GM18907 (cell line): ENCODE results near the gene SBK1.
A peak's percentile ranks its signal among the peaks of the same experiment; 100 is the strongest.
"Not testable (repeated sequence)": the region's sequence is repeated elsewhere in the genome, so short reads cannot be mapped to it uniquely, and the experiment has no call there.

Source experiments
- ATAC-seq: cut with Tn5 transposase; IDR thresholded peaks from one replicate; pipeline ENCODE4 v1.9.1; 2021; ENCODE audit warnings: mild to moderate bottlenecking, moderate library complexity; ENCODE audit not compliant: unreplicated experiment

SBK1 gene

GRCh38 chr16:28291651-28292626 is at the start of gene SBK1:
Gene SBK1, plus strand, starts transcription at chr16:28292525. Its CDS starts 24,867 bp downstream, at chr16:28317392.
- ATAC-seq: peak; percentile 86

GRCh38 chr16:28249483-28249882 is 42.8 kb upstream of the SBK1 start:
- not testable (repeated sequence) for ATAC-seq

- no peak for ATAC-seq
These were observed 41.3 kb upstream of the SBK1 start for GRCh38 chr16:28250999-28251398.

GRCh38 chr16:28254158-28254557 is 38.2 kb upstream of the SBK1 start:
- ATAC-seq: no peak

GRCh38 chr16:28255838-28256237 is 36.5 kb upstream of the SBK1 start:
- no peak for ATAC-seq

DNA sequence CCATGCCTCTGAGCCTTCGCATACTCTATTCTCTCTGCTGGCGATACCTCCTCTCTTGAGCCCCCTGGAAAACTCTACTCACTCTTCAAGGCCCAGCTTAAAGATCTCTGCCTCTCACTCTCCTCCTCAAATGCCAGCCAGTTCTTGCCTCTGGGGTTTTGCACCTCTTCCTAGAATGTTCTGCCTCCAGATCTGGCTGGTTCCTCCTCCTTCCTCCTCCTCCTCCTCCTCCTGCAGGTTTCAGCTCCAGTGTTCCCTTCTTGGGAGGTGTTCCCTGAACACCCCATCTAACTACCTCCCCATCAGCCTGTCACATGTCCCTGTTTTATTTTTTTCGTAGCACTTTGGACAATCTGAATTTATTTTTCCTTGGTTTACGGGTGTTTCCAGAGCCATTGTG is 35.1 kb upstream of the SBK1 start:
- ATAC-seq: no peak

DNA sequence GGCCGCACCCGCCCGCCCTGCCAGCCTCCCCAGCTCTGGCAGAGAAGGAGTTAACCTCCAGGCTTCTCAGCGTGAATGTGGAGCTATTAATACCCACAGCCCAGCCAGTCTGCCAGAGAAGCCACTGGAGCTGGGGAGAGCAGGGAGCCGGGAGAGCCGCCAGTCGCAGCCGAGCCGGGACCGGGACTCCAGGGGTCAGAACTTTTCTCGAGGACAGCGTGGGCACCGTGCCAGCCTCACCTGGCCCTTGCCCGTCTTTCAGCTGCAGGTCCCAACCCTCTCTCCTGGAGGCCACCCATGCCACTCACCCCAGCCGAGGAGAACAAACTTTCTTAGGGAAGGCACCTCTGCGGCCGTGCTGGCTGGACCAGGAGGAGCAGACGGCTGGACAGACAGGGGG is 33.8 kb upstream of the SBK1 start:
- ATAC-seq: no peak

- ATAC-seq: no peak
These were observed 33.1 kb upstream of the SBK1 start for GRCh38 chr16:28259091-28259780.

DNA sequence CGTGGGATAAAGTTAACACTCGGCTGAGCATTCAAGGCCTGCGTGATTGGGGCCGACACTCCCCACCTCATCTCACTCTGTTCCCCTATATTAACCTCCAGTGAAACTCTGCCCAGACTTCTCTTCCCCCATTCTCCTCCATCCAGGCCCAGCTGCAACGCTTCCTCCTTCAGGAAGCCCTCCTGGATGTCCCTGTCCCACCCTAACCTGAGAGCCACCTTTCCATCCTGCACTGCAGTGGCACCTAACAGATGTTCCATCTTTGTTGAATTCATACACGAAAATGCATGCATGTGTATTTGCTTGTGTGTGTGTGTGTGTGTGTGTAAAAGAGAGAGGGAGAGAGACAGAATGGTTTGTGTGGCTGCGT is 32.6 kb upstream of the SBK1 start:
- ATAC-seq: no peak

- no peak for ATAC-seq
These were observed 32.1 kb upstream of the SBK1 start for GRCh38 chr16:28260193-28260592.

- ATAC-seq: no peak
These were observed 30.4 kb upstream of the SBK1 start for GRCh38 chr16:28261942-28262341.

DNA sequence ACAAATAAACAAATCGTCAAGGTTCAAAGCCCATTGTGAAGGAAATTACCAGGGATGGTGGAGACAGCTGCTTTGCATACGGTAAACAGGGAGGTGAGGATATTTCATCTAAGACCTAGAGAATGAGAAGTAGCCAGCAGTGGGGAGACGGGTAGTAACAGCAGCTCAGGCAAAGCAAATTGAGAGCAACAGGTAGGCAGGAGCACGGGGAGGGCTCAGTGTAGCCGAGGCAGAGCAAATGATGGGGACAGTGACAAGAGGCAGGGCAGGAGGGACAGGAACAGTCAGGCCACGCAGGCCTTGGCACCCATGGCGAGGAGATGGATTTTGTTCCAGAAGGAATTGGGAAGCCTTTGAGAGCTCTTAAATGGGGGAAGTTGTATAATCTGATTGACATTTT is 29.0 kb upstream of the SBK1 start:
- ATAC-seq: no peak

GRCh38 chr16:28264656-28265055 is 27.7 kb upstream of the SBK1 start:
- no peak for ATAC-seq

GRCh38 chr16:28265822-28266221 is 26.5 kb upstream of the SBK1 start:
- ATAC-seq: no peak

DNA sequence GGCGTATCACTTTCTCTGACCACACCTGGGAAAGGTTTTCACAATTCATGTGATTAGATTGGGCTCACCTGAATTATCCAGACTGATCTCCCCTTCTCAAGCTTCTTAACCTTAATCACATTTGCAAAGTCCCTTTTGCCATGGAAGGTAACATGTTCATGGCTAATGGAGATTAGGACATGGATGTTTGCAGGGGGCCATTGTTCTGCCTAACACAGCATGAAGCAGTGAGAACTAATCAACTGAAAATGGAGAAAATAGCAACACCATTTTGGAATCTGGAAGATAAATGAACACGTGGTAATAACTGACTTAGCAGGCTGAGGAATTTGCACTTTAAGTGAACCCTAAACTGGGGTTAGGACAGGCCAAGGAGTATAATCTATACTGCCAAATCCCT is 25.0 kb upstream of the SBK1 start:
- no peak for ATAC-seq

DNA sequence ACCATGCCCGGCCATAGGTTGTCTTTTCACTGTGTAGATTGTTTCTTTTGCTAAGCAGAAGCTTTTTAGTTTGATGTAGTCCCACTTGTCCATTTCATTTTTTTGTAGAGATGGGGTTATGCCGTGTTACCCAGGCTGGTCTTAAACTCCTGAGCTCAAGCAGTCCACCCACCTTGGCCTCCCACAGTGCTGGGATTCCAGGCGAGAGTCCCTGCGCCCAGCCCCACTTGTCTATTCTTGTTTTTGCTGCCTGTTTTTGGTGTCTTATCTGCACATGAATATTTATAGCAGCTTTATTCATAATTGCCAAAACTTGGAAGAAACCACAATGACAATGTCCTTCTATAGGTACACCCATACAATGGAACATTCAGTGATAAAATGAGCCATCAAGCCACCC is 18.8 kb upstream of the SBK1 start:
- ATAC-seq: no peak

- no peak for ATAC-seq
These were observed 17.6 kb upstream of the SBK1 start for GRCh38 chr16:28274676-28275075.

GRCh38 chr16:28276301-28276700 is 16.0 kb upstream of the SBK1 start:
- no peak for ATAC-seq

- no peak for ATAC-seq
These were observed 14.6 kb upstream of the SBK1 start for GRCh38 chr16:28277537-28278388.

DNA sequence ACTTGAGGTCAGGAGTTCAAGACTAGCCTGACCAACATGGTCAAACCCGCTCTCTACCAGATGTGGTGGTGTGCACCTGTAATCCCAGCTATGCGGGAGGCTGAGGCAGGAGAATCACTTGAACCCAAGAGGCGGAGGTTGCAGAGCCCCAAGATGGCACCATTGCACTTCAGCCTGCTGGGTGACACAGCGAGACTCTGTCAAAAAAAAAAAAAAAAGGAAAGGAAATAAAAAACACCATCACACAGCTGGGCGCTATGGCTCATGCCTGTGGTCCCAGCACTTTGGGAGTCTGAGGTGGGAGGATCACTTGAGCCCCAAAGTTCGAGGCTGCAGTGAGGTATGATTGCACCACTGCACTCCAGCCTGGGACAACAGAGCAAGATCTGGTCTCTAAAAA is 13.3 kb upstream of the SBK1 start:
- no peak for ATAC-seq
